CD14-positive monocyte (primary cell): Measurements from ENCODE around the gene ABAT. TPM values are rescaled to one million over a fixed set of nuclear protein-coding genes. Genes with fewer than 3 reads are reported as not detected.

ENCODE experiments used
- DNase-seq, 3 donors: peaks; one replicate each; pipeline ENCODE4 v3.0.0-alpha.2; 2011 to 2022
- H2AFZ ChIP-seq: 2 replicates; pipeline ENCODE4 v1.6.0; 2012; ENCODE audit warnings: mild to moderate bottlenecking, low read depth, low read length, inconsistent platforms; ENCODE audit not compliant: insufficient read depth, poor library complexity, severe bottlenecking
- H3K27ac ChIP-seq, 2 donors: 1 replicate in 1 of 2; 2 replicates in 1 of 2; pipeline ENCODE4 v1.5.1; 2012 to 2013; ENCODE audit warnings: low read length in 2 of 2, control low read depth in 1 of 2, inconsistent platforms in 1 of 2, low read depth in 1 of 2, mild to moderate bottlenecking in 1 of 2
- H3K27me3 ChIP-seq, 2 donors: one replicate each; pipeline versions ENCODE4 v1.6.0 to v1.6.1; 2011 to 2013; ENCODE audit warnings: low read length in 2 of 2; ENCODE audit not compliant: control insufficient read depth in 2 of 2, insufficient read depth in 2 of 2
- H3K36me3 ChIP-seq, 2 donors: replicated peaks in 1 of 2; 1 replicate in 1 of 2; 2 replicates in 1 of 2; pipeline versions ENCODE4 v1.5.1 to v1.6.1; 2012 to 2013; ENCODE audit warnings: low read length in 2 of 2, control low read depth in 1 of 2, inconsistent platforms in 1 of 2, mild to moderate bottlenecking in 1 of 2; ENCODE audit not compliant: insufficient read depth in 2 of 2, control insufficient read depth in 1 of 2
- H3K4me1 ChIP-seq, 2 donors: 1 replicate in 1 of 2; 2 replicates in 1 of 2; pipeline versions ENCODE4 v1.5.1 to v1.6.1; 2012 to 2013; ENCODE audit warnings: low read length in 2 of 2, control low read depth in 1 of 2, inconsistent platforms in 1 of 2, mild to moderate bottlenecking in 1 of 2, moderate library complexity in 1 of 2; ENCODE audit not compliant: insufficient read depth in 2 of 2, control insufficient read depth in 1 of 2
- H3K4me2 ChIP-seq: replicated peaks from 2 replicates; pipeline ENCODE3; 2012; ENCODE audit warnings: low read length, moderate library complexity, mild to moderate bottlenecking; ENCODE audit not compliant: poor library complexity, severe bottlenecking; ENCODE audit errors: extremely low read depth
- H3K4me3 ChIP-seq, 3 experiments: fragments of 200-600 bp in 1 of 3; sonication (generic) in 1 of 3; replicated peaks in 1 of 3; 1 replicate in 2 of 3; 2 replicates in 1 of 3; pipeline ENCODE4 v1.5.1; 2011 to 2013; ENCODE audit warnings: low read length in 3 of 3, mild to moderate bottlenecking in 3 of 3, control low read depth in 2 of 3, low read depth in 2 of 3, inconsistent platforms in 1 of 3, moderate library complexity in 1 of 3
- H3K79me2 ChIP-seq: 2 replicates; pipeline ENCODE4 v1.6.0; 2012; ENCODE audit warnings: mild to moderate bottlenecking, control low read depth, inconsistent platforms, low read length, moderate library complexity; ENCODE audit not compliant: insufficient read depth
- H3K9ac ChIP-seq: 2 replicates; pipeline ENCODE4 v1.6.0; 2017; ENCODE audit warnings: low read length, mild to moderate bottlenecking; ENCODE audit not compliant: insufficient read depth, poor library complexity, severe bottlenecking
- H3K9me3 ChIP-seq, 2 donors: replicated peaks in 1 of 2; 1 replicate in 1 of 2; 2 replicates in 1 of 2; pipeline versions ENCODE4 v1.5.1 to v1.6.1; 2012 to 2013; ENCODE audit warnings: low read length in 2 of 2, control low read depth in 1 of 2; ENCODE audit not compliant: control insufficient read depth in 1 of 2, insufficient read depth in 1 of 2
- H4K20me1 ChIP-seq: 2 replicates; pipeline ENCODE4 v1.6.0; 2012; ENCODE audit warnings: mild to moderate bottlenecking, low read length, control low read depth, moderate library complexity; ENCODE audit not compliant: insufficient read depth
- H3K27ac Mint-ChIP-seq, 7 donors: one replicate each; pipeline ENCODE4 v1.8.0; 2020; ENCODE audit warnings: mild to moderate bottlenecking in 7 of 7, mixed read lengths in 7 of 7, moderate library complexity in 6 of 7, inconsistent platforms in 2 of 7
- H3K27me3 Mint-ChIP-seq, 3 donors: one replicate each; pipeline ENCODE4 v1.8.0; 2021 to 2022; ENCODE audit warnings: low read depth in 3 of 3, mild to moderate bottlenecking in 3 of 3, mixed read lengths in 3 of 3, moderate library complexity in 3 of 3, inconsistent platforms in 1 of 3
- H3K36me3 Mint-ChIP-seq, 2 donors: one replicate each; pipeline ENCODE4 v1.8.0; 2020; ENCODE audit warnings: mixed read lengths in 2 of 2, inconsistent platforms in 1 of 2, mild to moderate bottlenecking in 1 of 2
- H3K4me1 Mint-ChIP-seq: one replicate; pipeline ENCODE4 v1.8.0; 2020; ENCODE audit warnings: mild to moderate bottlenecking, mixed read lengths
- H3K4me3 Mint-ChIP-seq, 2 donors: one replicate each; pipeline ENCODE4 v1.8.0; 2020; ENCODE audit warnings: mild to moderate bottlenecking in 2 of 2, mixed read lengths in 2 of 2, moderate library complexity in 1 of 2
- H3K9me3 Mint-ChIP-seq, 7 donors: one replicate each; pipeline ENCODE4 v1.8.0; 2020 to 2022; ENCODE audit warnings: mixed read lengths in 7 of 7, mild to moderate bottlenecking in 6 of 7, moderate library complexity in 6 of 7, inconsistent platforms in 2 of 7
- CTCF ChIP-seq: fragments of 200-600 bp; IDR thresholded peaks from one replicate; pipeline ENCODE4 v1.8.0; 2022; ENCODE audit warnings: antibody characterized with exemption, mild to moderate bottlenecking
- WGBS: methylation state at CpG from one replicate; pipeline ENCODE4 v1.1.5; 2013; ENCODE audit warnings: missing lambda C conversion rate; ENCODE audit not compliant: insufficient coverage; 5-methylcytosine and 5-hydroxymethylcytosine counted together
- intact Hi-C, 2 donors: fragments of 100-400 bp; cut with micrococcal nuclease; formaldehyde crosslinking; loops; one replicate each; pipeline versions ENCODE4 v1.15.0 to v1.15.1; 2023
- polyA plus RNA-seq, 3 donors: library from polyadenylated mRNA; depleted of rRNA in 1 of 3; unstranded in 2 of 3; stranded (reverse) in 1 of 3; fragments of 300-500 nt in 2 of 3; fragments of >200 nt in 1 of 3; fragmentation: Illumina TruSeq in 2 of 3; gene quantifications; 1 replicate in 2 of 3; 2 replicates in 1 of 3; pipeline ENCODE4 v1.2.3, GENCODE V29; 2012 to 2021

The ABAT gene
- polyA plus RNA-seq, 3 donors = 4.9 to 11.8 (median 8.7) TPM

DNA sequence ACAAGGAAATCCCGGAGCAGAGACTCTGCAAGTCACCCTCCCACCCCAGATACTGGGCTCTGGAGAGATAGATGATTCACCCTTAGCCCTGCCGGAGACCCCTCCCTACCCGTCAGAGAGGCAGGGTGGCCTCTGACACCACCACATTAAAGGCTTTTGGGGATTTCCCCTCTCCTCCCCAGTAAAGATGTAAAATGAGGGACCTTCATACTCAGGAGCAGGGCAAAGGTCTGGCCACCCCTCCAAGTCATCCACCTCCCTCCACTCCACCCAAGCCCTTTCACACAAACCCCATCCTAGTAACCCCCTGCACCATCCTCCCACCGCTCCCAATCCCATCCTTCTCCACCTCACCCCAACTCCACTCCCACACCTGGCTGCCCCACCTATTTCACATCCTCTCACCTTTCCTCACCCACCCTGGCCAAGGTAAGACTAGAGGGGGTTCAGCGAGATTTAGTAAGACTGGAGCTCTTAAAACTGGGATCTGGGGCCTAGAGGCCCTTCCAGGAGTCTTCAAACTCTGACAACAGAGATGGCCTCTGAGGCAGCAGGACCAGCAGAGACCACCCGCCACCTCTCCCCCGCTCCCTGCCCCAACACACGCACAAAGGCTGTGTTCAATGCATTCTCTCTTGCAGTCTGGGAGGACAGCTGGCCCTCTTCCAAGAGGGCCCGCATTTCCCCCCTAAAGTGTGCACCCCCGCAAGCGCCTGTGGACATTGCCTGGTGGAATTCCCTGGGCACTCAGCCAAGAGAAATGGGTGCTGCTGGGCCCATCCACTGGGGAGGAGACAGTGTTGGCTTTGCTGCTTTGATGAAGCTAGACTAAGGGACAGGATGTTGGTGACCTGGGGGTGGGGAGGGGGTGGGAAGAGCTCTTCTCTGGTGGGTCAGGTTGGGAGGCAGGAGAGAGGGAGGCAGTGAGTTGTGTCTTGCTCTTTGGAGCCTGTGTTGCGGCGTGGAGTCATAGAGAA, 1.1 kb downstream of the ABAT start:
- Mint-ChIP-seq H3K9me3 (peaks cover 4 to 9% (median 6%) of the 10 kb centered on the region in 7 donors), H3K27me3 (peaks cover 4 to 10% (median 5%) of the 10 kb centered on the region in 3 donors), H3K36me3 (peaks cover 22 to 39% of the 10 kb centered on the region in 2 donors), H3K27ac (peak overlapping the region in 3 of 7 donors; percentile 18 to 80 (median 41)), H3K4me1 (peaks cover 13% of the 10 kb centered on the region), H3K4me3 (peak overlapping the region; percentile 77 to 90)
- Histone ChIP-seq H3K4me2 (peak overlapping the region; percentile 94), H3K4me3 (peak overlapping the region in 1 of 3 experiments; percentile 77), H3K9me3 (peaks cover 0 to 6% of the 10 kb centered on the region in 2 donors), H3K4me1 (peaks cover 10 to 14% of the 10 kb centered on the region in 2 donors), H4K20me1 (peaks cover 12% of the 10 kb centered on the region), H3K27me3 (peaks cover 0 to 3% of the 10 kb centered on the region in 2 donors), H3K79me2 (no peaks in the 10 kb centered on the region), H3K27ac (no peak overlapping the region), H3K9ac (peak overlapping the region; percentile 62), H3K36me3 (peaks cover 2 to 4% of the 10 kb centered on the region in 2 donors), H2AFZ (peak overlapping the region; percentile 87)
- intact Hi-C loops = loop anchor here (2.0 to 10.0 kb wide), 4 partner anchors 59 to 189 kb away; partner anchors contain the start of genes CARHSP1 (in 1 of the 2), PMM2 (in 1 of the 2) and TMEM186 (in 1 of the 2)
- 91% methylated on average over 10 of the region's 13 CpGs for WGBS
- no peak for TF ChIP-seq CTCF
- DNase-seq = peak in 1 of 3 donors; percentile 36

DNA sequence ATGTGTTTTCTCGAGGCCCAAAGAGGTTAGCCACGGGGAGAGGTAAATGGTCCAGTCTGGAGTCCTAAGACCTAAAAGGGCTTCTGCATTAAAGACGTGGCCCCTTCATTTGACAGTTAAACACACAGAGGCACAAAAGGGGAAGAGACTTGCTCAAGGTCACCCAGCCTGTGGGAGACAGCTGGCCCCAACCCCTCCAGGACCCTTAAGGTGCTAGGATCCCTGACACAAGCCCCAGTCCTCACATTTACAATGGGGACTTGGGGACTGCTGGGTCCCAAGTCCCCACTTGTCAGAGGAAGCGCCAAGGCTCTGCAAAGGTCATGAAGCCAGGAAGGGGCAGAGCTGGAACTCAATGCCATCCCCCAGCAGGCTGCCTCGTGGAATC, 1.7 kb downstream of the ABAT start:
- Histone ChIP-seq H3K4me1 (peaks cover 10 to 14% of the 10 kb centered on the region in 2 donors), H3K79me2 (no peaks in the 10 kb centered on the region), H3K36me3 (no peaks in the 10 kb centered on the region), H3K9me3 (peaks cover 0 to 6% of the 10 kb centered on the region in 2 donors), H3K4me2 (no peak overlapping the region), H4K20me1 (peaks cover 12% of the 10 kb centered on the region), H3K4me3 (no peak overlapping the region), H3K27ac (no peak overlapping the region), H3K9ac (no peak overlapping the region), H2AFZ (no peak overlapping the region), H3K27me3 (peaks cover 0 to 3% of the 10 kb centered on the region in 2 donors)
- no peak for TF ChIP-seq CTCF
- DNase-seq = no peak
- H3K27me3 Mint-ChIP-seq = peaks cover 4 to 10% (median 5%) of the 10 kb centered on the region in 3 donors
- H3K27ac Mint-ChIP-seq = no peak overlapping the region
- whole genome bisulfite sequencing = 76% methylated on average over 5 of the region's 5 CpGs
- H3K36me3 Mint-ChIP-seq = peaks cover 19 to 37% of the 10 kb centered on the region in 2 donors
- H3K9me3 Mint-ChIP-seq = peaks cover 4 to 9% (median 6%) of the 10 kb centered on the region in 7 donors
- intact Hi-C loops = loop anchor here (10.0 kb wide), 3 partner anchors 59 to 189 kb away; partner anchors contain the start of genes CARHSP1 (in 1 of the 2), PMM2 (in 1 of the 2) and TMEM186 (in 1 of the 2)
- peaks cover 13% of the 10 kb centered on the region for H3K4me1 Mint-ChIP-seq
- peak overlapping the region in 1 of 2 donors; percentile 46 for H3K4me3 Mint-ChIP-seq
